NOMO-1 (cell line): ENCODE results near the gene ST6GALNAC3.

Experiments
- DNase-seq, 2 experiments: peaks; one replicate each; lab custom pipeline; 2025; ENCODE audit not compliant: unreplicated experiment in 2 of 2; lab: John Stamatoyannopoulos, UW

Gene ST6GALNAC3

DNA sequence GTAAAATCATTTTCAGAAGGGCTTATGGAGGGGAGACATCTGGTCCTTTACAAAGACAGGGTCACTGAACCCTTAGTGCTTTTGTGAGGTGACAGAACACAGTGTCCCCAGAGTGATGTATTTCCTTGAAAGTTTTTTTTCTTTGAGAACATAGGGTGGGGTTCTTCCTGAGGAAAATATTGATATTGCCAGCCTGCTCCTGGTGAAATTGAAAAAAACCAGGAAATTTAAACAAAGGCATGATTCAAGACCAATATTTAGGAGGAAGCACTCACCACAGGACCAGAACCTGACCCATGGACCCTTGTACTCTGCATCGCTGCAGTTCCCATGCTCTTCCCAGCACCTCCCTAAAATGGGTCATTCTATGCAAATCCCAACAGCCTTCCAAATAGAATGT, 63.7 kb downstream of the ST6GALNAC3 start:
- DNase-seq = no peak

DNA sequence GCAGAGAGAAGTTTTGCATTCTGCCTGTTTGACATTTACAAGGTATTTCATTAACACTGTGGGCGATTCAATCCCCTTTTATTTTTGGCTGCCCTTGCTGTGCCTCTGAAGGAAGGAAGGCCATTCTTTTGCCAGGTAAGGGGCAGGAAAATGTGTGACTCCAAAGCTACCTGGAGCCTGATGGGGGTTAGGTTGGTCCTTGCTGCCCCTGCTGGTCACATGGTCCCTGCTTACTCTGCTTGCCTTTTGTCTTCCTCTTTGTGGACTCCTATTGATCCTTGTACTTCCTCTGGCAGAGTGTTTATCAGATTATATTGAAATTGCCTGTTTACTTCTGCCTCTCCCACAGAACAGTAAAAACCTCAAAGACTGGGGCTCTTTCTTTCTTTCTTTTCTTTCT, 65.7 kb downstream of the ST6GALNAC3 start:
- no peak for DNase-seq

DNA sequence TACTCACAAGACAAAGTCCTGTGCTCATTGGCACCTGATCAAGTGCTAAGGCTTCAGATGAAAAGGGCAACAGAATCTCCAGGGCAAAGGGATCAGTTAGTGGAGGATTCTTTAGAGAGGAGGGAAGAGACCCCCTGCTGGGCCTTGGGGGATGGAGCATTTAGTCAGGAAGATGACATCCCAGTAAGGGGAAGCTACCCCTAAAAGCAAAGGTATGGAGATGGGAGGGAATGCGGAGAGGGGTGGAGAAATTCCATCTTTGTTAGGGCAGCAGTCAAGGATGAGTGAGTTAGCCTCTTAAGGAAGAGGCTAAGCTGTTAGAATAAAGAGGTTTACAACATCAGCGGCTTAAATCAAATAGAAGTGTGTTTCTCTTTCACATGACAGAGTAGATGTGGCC, 67.4 kb downstream of the ST6GALNAC3 start:
- DNase-seq = no peak

DNA sequence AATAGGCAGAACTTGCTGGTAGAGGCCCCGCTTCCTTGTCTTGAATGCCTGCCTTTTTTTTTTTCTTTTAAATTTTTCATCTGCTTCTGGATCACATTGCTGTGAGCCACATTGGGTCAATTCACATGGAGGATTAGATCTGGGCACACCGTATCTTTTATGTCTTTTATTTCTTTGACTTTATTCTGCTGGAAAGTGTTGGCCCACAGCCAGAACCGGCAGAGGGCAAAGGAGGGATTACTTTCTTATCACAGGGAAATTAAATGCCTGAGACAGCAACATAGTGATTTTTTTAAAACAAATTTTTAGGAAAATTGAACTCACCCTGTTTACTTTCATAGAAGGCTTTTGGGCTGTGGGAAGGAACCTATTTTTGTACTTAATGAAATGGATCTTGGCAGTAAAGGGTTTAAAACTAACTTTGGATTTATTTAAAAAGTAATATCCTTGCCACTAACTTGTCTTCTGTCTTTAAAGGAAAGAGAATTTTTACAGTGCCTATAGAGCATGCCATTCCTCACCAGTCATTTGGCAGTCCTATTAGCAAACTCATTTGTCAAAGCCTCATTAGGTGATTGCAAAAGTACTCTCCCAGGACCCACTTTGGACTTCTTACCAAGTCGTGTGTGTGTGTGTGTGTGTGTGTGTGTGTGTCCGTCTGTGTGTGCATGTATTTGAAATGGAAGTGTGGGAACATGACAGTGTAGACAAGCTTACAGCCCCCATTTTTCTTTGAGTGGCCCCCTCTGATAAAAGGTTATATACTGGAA, 68.4 kb downstream of the ST6GALNAC3 start:
- DNase-seq = no peak

DNA sequence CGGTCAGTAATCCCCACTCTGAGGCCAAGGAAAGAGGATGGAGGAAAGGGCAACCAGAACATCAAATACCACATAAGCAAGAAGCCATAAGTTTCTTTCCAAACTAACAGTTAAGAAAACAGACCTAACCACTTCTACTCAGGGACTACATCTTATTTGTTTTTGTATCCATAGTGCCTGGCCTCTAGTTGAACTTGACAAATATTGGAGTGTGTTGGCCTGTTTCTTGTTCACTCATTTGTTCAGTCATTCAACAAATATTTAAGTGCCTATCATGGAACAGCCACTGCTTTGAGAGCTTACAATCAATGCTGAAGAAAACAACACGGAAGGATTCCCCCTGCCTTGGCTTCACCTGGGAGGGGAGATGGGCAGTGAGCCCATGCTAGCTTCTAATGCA, 69.7 kb downstream of the ST6GALNAC3 start:
- no peak for DNase-seq

DNA sequence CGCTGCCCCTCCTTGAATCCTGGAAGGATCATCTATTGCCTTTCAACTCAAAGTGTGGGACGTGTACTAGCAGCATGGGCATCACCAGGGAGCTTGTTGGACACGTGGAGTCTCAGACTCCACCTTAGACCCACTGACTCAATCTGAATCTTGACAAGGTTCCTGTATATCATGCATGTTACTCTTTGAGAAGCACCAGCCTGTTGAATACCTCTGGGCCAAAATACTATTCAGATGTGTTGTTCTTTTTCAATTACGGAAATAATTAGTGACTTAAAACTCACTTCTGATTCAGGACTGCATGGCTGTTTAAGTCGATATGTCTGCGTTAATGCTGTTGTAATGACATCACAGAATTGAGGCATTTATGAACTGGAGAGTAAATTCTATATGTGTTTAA, 70.8 kb downstream of the ST6GALNAC3 start:
- DNase-seq = no peak

GRCh38 chr1:76146184-76146583, 71.6 kb downstream of the ST6GALNAC3 start:
- DNase-seq = no peak

- DNase-seq = no peak
These were observed 73.4 kb downstream of the ST6GALNAC3 start for GRCh38 chr1:76147917-76148316.

GRCh38 chr1:76148460-76148859, 73.9 kb downstream of the ST6GALNAC3 start:
- no peak for DNase-seq

DNA sequence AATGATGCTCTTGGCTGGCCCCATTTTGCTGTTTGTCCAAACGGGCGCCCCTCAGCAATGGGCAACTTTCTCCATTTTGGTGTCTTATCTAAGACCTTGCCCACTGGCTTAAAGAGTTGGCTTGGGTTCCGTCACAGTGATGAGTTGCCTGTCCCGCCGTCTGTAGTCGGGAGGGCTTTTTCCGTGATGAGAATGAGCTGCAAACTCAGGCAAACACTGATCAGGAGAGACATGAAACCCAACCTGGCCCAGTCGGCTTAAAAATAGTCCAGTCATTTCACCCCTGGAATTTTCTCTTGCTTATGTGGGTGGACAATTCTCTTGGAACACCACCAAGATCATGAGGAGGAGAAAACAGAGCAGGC, 79.3 kb downstream of the ST6GALNAC3 start:
- no peak for DNase-seq

DNA sequence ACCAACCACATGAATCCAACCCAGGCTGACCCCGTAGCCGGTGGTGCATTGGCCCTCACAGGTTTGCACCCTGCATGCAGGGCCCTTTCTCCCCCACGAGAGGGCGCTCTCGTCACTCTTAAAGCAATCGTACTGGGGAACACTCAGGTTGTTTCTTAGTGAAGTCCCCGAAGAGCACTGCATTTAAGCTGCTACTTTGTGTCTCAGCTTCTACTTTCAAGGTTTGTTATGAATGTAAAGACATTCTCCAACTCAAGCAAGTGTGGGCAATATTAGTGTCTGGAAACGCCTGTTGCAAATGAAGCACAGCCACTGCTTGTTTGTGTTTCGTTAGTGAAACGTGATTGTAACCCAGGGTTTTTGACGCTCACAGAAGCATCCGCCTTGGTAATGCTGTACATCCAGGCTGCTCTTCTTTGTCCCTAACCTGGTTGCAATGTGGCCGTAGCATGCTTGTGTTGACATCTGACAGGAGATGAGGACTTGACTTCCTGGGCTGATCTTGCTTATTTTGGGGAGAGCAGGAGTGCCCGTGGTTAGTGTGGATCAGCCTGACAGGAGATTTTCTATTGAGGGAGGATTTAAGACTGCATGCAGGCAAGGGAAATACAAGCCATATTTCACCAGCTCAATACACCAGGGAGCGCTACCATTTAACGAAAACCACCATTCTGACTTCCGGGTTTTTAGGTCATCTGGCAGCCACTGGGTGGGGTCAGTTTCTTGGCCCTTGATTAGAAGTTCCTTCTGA, 79.8 kb downstream of the ST6GALNAC3 start:
- DNase-seq = peak; percentile 67 to 73

- no peak for DNase-seq
These were observed 82.4 kb downstream of the ST6GALNAC3 start for GRCh38 chr1:76156987-76157386.

DNA sequence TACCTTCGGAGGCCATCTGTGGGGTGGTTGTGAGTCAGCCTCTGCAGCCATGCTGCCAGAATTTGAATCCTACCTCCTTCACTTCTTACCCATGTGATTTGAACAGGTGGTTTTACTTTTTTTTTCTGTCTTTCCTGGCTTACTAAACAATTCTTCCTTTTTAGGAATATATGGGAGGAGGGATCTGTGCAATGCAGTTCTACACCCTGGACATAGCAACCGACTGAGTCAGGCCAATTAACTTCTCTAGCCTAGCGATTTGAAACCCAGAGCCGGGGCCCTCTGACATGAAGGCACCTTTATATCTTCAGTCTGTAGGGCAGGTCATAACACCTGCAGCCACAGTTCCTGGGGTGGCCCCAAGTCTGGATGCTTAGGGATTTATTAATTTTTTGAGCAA, 83.6 kb downstream of the ST6GALNAC3 start:
- DNase-seq = no peak

GRCh38 chr1:76160225-76160624, 85.7 kb downstream of the ST6GALNAC3 start:
- no peak for DNase-seq

DNA sequence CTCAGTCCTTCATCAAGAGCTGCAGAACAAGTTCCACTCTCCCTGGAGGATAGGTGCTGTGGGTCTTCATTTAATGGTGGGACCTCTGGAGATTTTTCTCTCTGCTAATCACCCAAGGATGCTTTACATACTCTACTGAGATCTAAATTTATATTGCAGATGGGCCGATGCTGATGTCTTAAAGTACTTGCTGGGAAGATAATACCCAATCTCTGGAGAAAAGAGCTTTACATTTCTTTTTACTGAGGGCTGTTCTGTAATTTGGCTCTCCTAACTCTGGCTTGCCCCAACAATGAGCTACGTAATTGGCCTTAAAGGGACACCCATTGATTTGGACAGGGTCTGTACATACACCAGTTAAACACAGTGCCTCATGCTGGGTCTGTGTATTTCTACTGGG, 86.9 kb downstream of the ST6GALNAC3 start:
- DNase-seq = no peak

GRCh38 chr1:76162254-76162653, 87.7 kb downstream of the ST6GALNAC3 start:
- DNase-seq = no peak

GRCh38 chr1:76164165-76164564, 89.6 kb downstream of the ST6GALNAC3 start:
- no peak for DNase-seq

GRCh38 chr1:76170084-76170483, 95.5 kb downstream of the ST6GALNAC3 start:
- no peak for DNase-seq

- no peak for DNase-seq
These were observed 96.0 kb downstream of the ST6GALNAC3 start for GRCh38 chr1:76170513-76170912.

DNA sequence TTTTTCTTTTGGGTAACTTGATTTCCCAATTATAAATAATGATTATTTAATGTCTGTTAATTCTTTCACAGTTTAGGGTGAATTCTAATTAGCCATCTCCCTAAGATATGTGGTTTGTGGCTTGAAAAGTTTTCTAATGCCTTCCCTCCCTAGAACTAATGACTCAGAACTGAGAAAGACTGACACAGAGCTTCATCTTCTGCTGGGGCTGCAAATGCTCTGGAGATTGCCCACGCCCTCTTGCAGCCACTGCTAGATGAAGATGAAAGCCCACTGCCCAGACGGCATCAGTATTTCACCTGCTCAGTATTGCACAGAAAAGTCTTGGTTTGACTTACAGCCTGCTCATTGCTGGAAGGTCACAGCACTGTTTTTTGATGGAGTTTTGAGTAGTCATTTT, 101.5 kb downstream of the ST6GALNAC3 start:
- no peak for DNase-seq

GRCh38 chr1:76177615-76178014, 103.1 kb downstream of the ST6GALNAC3 start:
- no peak for DNase-seq

DNA sequence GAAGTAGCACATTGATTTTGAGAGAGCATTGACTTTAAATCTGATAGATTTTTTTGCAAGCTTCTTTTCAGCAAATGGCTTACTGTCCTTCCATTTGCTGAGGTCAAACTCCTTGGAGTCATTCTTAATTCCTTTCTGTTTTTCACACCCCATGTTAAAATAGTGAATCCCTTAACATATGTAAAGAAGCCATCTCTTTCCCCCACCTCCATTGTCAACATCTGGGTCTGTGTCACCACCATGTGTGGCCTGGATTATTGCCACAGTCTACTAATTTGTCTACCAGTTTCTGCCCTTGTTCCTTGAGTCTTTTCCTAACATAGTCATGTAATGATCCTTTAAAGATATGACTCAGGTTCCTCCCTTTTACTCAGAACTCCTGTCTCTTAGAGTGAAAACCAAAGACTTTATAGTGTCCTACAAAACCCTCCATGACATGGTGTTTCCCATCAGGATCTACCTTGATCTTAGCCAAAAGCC, 104.7 kb downstream of the ST6GALNAC3 start:
- no peak for DNase-seq
